HUES64 (cell line): Measurements from ENCODE around the gene LPP.
"Not testable (repeated sequence)": the region's sequence is repeated elsewhere in the genome, so short reads cannot be mapped to it uniquely, and the experiment has no call there.

ENCODE experiments used
- H3K27ac ChIP-seq: 2 replicates; pipeline ENCODE4 v1.7.0; 2013; ENCODE audit warnings: low read depth, low read length, inconsistent platforms
- H3K27me3 ChIP-seq: 2 replicates; pipeline ENCODE4 v1.6.1; 2013; ENCODE audit warnings: mild to moderate bottlenecking, low read length; ENCODE audit not compliant: insufficient read depth
- H3K36me3 ChIP-seq: 2 replicates; pipeline ENCODE4 v1.6.1; 2013; ENCODE audit warnings: mild to moderate bottlenecking, low read length; ENCODE audit not compliant: insufficient read depth
- H3K4me1 ChIP-seq: 2 replicates; pipeline ENCODE4 v1.6.1; 2013; ENCODE audit warnings: mild to moderate bottlenecking, low read length, moderate library complexity; ENCODE audit not compliant: insufficient read depth
- H3K4me3 ChIP-seq: 2 replicates; pipeline ENCODE4 v1.5.1; 2013; ENCODE audit warnings: mild to moderate bottlenecking, low read length, moderate library complexity
- H3K9ac ChIP-seq: 2 replicates; pipeline ENCODE4 v1.6.1; 2013; ENCODE audit warnings: mild to moderate bottlenecking, low read depth, low read length
- H3K9me3 ChIP-seq: 2 replicates; pipeline ENCODE4 v1.6.1; 2013; ENCODE audit warnings: low read depth, low read length; ENCODE audit not compliant: insufficient read depth
- WGBS: fragments of 150-250, 120-280 bp; methylation state at CpG from one replicate; pipeline ENCODE4 v1.1.7; 2013; ENCODE audit warnings: missing lambda C conversion rate; 5-methylcytosine and 5-hydroxymethylcytosine counted together

Gene LPP

GRCh38 chr3:188431040-188431439 is 277.1 kb downstream of the LPP start:
- Histone ChIP-seq H3K9ac (no peak overlapping the region), H3K27ac (no peak overlapping the region)
- WGBS, result 90% methylated on average over 5 of the region's 5 CpGs

DNA sequence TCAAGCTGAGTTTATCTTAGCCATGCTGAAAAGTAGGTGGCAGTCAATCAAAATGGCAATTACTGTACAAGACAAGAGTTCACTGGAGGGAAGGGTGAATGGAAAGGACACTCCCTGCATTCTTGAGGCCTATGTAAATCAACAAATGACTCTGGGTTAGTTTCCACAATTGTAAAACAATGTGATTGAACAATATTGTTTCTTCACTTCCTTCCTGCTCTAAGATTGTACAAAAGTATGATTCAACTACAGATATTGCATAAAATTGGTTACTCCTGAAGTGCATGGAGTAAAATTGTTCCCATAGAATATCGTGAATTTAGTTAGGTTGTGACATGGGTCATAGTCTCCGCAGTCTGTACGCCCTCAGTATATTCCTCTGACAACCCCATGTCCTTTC is 277.6 kb downstream of the LPP start:
- no peak overlapping the region for H3K27ac ChIP-seq

More at GRCh38 chr3:188431040-188431439, 277.1 kb downstream of the LPP start:
- H3K4me3 ChIP-seq, result no peak overlapping the region
- no peaks in the 10 kb centered on the region for H3K9me3 ChIP-seq
- H3K4me1 ChIP-seq, result no peaks in the 10 kb centered on the region
- H3K27me3 ChIP-seq, result no peaks in the 10 kb centered on the region
- H3K36me3 ChIP-seq, result no peaks in the 10 kb centered on the region

DNA sequence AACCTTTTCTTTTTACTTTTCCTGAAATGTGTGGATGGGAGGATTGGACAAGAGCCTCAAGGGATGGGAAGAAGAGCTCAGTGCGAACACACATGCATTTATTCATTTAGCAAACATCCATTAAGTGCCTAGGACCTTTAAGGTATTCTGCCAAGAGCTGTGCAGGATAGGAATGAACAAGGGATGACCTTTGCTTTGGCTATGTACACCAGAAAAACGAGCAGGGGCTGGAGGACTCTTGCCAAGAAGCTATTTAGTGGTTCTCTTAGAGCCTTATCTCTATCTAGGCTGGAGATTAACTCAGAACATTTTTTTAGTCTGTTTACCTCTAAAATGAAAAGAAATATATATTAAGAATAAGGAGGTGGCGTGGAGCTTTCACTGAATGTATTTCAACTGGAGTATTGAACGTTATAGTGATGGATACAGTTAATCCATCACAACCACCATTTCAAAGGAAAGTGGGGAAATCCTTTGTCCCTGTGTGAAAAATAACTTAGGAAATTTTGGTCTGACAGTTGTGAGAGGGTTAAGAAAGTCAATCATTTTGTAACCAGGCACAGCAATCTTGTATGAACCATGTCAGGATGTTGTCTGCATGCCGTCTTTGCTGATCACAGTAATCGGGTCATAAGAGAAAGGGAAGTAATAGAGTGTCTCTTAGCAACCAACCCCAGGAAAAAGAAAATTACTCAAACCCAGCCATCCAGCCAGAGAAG is 279.0 kb downstream of the LPP start:
- Histone ChIP-seq H3K9ac (no peak overlapping the region), H3K27me3 (no peaks in the 10 kb centered on the region), H3K4me1 (no peaks in the 10 kb centered on the region; the same call in 1 of the 2 replicates), H3K36me3 (no peaks in the 10 kb centered on the region), H3K9me3 (no peaks in the 10 kb centered on the region), H3K4me3 (no peak overlapping the region), H3K27ac (no peak overlapping the region)
- 88% methylated on average over 4 of the region's 6 CpGs for WGBS

More for the DNA sequence above, 277.6 kb downstream of the LPP start:
- H3K4me1 ChIP-seq, result no peaks in the 10 kb centered on the region; the same call in 1 of the 2 replicates
- no peaks in the 10 kb centered on the region for H3K9me3 ChIP-seq
- no peak overlapping the region for H3K9ac ChIP-seq
- WGBS, result 100% methylated on average over 2 of the region's 3 CpGs
- H3K27me3 ChIP-seq, result no peaks in the 10 kb centered on the region
- no peak overlapping the region for H3K4me3 ChIP-seq
- H3K36me3 ChIP-seq, result no peaks in the 10 kb centered on the region

DNA sequence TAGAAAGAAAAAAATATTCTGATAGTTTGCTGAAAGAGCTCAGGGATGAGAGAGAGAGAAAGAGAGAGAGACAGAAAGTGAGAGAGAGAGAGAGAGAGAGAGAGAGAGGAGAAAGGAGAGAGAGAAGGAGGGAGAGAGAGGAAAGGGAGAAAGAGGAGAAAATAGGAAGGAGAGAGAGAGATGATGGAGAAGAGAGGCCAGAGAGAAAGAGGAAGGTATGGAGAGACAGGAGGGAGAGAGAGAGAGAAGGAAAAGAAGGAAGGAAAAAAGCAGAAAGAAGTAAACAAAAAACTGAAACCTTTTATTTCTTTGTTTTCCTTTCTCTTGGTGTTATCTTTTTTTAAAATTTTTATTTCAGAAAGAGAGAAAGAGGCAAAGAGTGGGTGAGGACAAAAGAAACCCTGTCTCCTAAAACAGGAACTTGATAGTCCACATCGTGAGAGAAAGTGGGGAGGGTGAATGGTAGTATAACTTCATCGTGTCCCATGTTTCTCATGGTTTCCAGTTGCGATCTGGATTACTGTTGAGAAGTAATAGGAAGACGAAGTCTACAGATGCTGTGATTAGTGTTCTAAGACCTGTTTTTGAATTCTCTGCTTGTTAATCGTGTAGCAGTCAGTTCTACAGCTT is 279.7 kb downstream of the LPP start:
- no peaks in the 10 kb centered on the region for H3K36me3 ChIP-seq
- H3K4me1 ChIP-seq, result peaks cover 2% of the 10 kb centered on the region
- H3K27ac ChIP-seq, result no peak overlapping the region
- no peaks in the 10 kb centered on the region for H3K9me3 ChIP-seq
- H3K27me3 ChIP-seq, result no peaks in the 10 kb centered on the region
- no peak overlapping the region for H3K4me3 ChIP-seq
- no peak overlapping the region for H3K9ac ChIP-seq
- 97% methylated on average over 5 of the region's 5 CpGs for WGBS

GRCh38 chr3:188434594-188434993 is 280.6 kb downstream of the LPP start:
- WGBS, result 99% methylated on average over 3 of the region's 3 CpGs
- H3K4me1 ChIP-seq, result peaks cover 10% of the 10 kb centered on the region
- no peaks in the 10 kb centered on the region for H3K27me3 ChIP-seq
- H3K9me3 ChIP-seq, result no peaks in the 10 kb centered on the region
- H3K36me3 ChIP-seq, result no peaks in the 10 kb centered on the region
- H3K4me3 ChIP-seq, result no peak overlapping the region
- H3K27ac ChIP-seq, result no peak overlapping the region
- no peak overlapping the region for H3K9ac ChIP-seq

DNA sequence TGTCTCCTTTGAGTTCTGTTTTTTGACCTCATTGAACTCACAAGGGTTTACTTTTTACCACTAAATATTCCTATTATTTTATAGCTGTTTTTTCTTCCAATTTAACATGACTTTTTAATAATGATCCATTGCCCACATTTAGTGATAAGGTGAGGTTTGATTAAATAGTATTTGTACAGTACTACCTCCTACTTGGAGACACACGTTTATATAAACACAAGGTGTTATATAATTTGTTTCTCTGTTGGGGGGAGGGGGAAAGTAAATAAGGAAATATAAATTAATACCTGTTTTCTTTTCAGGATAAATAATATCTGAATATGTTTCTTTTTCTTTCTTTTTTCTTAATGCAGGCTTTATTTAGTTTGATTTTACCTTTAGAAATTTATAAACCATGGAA is 281.3 kb downstream of the LPP start:
- peaks cover 12% of the 10 kb centered on the region for H3K4me1 ChIP-seq

DNA sequence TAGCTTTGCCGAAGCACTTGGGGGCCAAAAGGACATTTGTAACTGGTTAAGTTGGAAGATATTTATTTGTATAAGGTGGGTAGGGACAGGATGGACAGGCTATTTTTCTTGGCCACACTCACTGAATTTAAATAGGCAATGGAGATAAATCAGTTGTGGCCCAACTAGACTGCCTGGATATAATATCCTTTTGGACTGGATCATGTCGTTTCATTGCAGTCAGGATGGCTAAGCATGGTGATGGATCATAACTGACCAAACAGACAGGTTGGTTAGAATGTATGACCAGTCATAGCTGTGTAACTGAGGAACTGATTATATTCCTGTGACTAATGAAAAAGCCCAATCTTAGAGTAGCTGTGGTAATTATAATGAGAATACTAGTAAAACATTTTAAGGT is 284.0 kb downstream of the LPP start:
- 93% methylated on average over 2 of the region's 2 CpGs for WGBS
- Histone ChIP-seq H3K9ac (no peak overlapping the region), H3K4me1 (peaks cover 18% of the 10 kb centered on the region), H3K27ac (no peak overlapping the region), H3K36me3 (no peaks in the 10 kb centered on the region), H3K4me3 (no peak overlapping the region), H3K9me3 (no peaks in the 10 kb centered on the region), H3K27me3 (no peaks in the 10 kb centered on the region)

More for the DNA sequence above, 281.3 kb downstream of the LPP start:
- no peak overlapping the region for H3K27ac ChIP-seq
- no peaks in the 10 kb centered on the region for H3K36me3 ChIP-seq
- H3K27me3 ChIP-seq, result no peaks in the 10 kb centered on the region
- WGBS, result no CpG with 5 or more reads among the region's 1 CpG
- no peaks in the 10 kb centered on the region for H3K9me3 ChIP-seq
- no peak overlapping the region for H3K9ac ChIP-seq
- H3K4me3 ChIP-seq, result no peak overlapping the region

- no peaks in the 10 kb centered on the region for H3K36me3 ChIP-seq
- H3K9ac ChIP-seq, result no peak overlapping the region
- H3K4me3 ChIP-seq, result no peak overlapping the region
- no peaks in the 10 kb centered on the region for H3K9me3 ChIP-seq
- no peak overlapping the region for H3K27ac ChIP-seq
- peaks cover 18% of the 10 kb centered on the region for H3K4me1 ChIP-seq
- WGBS, result 89% methylated on average over 5 of the region's 5 CpGs
- H3K27me3 ChIP-seq, result no peaks in the 10 kb centered on the region
Measured at GRCh38 chr3:188439080-188439479, 285.1 kb downstream of the LPP start.

DNA sequence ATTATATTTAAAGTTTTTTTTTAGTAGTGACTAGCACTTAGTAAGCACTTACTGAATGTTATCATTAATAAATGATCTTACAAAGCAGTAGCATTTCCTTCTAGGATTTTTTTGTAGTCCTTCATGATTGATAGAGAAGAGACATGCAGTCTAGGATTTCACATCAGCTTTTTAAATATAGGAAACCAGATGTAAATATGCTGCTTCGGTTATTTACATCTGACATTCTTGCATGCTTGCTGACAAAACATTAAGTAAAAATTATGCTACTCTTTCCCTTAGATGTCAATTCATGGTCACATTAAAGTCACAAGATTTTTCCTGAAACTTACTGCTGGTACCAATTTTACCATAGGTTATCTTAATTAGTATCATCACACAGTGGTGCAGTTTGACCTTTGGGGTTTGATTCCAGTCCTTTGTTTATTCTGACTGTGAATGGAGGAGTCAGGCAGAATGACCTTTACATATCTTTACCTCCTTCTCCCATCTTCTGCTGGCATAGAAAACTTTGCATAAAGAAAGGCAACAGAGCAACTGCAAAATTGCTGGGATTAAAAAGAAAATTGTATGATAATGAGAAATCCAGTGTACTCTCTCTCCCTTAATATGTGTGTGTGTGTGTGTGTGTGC is 286.5 kb downstream of the LPP start:
- no peak overlapping the region for H3K4me3 ChIP-seq
- WGBS, result 100% methylated on average over 1 of the region's 1 CpG
- H3K27ac ChIP-seq, result no peak overlapping the region
- H3K27me3 ChIP-seq, result no peaks in the 10 kb centered on the region
- H3K9ac ChIP-seq, result no peak overlapping the region
- H3K36me3 ChIP-seq, result no peaks in the 10 kb centered on the region
- no peaks in the 10 kb centered on the region for H3K9me3 ChIP-seq
- peaks cover 18% of the 10 kb centered on the region for H3K4me1 ChIP-seq

DNA sequence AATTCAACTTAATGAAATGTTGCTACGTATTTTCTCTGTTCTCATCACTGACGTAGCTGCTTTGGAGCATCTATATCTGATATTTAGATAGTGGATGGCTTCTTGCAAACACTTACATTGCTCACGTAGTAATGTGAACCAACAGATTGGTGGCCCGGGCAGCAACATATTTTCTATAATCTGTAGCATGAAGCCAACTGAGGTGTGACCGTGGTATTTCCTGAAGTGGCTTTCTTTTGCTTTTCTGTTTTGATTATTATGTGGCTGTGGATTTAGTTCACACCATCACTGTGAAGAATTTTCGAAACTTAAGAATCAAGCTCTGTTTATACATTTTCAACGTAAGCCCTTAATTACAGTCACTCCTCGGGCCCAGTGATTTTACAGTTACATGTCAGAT is 288.5 kb downstream of the LPP start:
- Histone ChIP-seq H3K27ac (no peak overlapping the region), H3K36me3 (no peaks in the 10 kb centered on the region), H3K4me1 (peaks cover 18% of the 10 kb centered on the region), H3K27me3 (no peaks in the 10 kb centered on the region), H3K4me3 (no peak overlapping the region), H3K9ac (no peak overlapping the region), H3K9me3 (no peaks in the 10 kb centered on the region)
- WGBS, result 97% methylated on average over 8 of the region's 8 CpGs

- not testable (repeated sequence) for H3K9ac ChIP-seq, H3K27ac ChIP-seq, H3K36me3 ChIP-seq, H3K4me3 ChIP-seq, H3K9me3 ChIP-seq, H3K27me3 ChIP-seq, H3K4me1 ChIP-seq
- over 99% methylated on average over 4 of the region's 4 CpGs for WGBS
Measured at GRCh38 chr3:188445175-188445574, 291.2 kb downstream of the LPP start.
